ENCODE data around the gene SSTR4.

Gene SSTR4

DNA sequence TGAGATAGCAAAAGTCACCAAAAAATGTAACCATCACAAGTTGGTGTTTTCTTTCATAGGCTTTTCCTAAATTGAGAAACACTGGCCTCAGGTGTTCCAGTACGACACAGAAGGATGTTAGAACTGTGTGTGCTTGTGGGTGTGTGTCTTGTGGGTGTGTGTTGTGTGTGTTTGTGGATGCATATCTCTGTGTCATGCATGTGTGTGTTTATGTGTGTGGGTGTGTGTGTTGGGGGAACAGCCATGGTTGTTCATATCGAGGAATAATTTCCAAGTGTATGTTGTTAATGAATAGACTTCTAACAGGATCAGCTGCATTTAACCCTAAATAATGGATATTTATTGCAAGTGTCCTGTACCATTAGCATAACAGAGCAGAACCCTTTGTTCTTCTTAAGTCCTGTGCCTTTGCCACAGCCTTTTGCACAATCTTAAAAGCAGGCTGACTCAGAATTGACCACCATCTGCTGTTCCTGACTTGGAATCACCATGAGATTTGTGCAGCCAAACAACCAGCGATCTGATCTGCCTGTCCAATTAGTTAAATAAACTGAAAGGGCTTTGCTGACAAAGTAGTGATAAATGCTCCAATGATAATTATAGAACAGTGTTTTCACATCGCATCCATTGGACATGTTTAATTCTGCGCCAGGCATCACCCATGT is 43.4 kb downstream of the SSTR4 start:
- no peak for DNase-seq (ENCODE audit: extremely low read depth, low read depth)
- TF ChIP-seq, protein P1, sequence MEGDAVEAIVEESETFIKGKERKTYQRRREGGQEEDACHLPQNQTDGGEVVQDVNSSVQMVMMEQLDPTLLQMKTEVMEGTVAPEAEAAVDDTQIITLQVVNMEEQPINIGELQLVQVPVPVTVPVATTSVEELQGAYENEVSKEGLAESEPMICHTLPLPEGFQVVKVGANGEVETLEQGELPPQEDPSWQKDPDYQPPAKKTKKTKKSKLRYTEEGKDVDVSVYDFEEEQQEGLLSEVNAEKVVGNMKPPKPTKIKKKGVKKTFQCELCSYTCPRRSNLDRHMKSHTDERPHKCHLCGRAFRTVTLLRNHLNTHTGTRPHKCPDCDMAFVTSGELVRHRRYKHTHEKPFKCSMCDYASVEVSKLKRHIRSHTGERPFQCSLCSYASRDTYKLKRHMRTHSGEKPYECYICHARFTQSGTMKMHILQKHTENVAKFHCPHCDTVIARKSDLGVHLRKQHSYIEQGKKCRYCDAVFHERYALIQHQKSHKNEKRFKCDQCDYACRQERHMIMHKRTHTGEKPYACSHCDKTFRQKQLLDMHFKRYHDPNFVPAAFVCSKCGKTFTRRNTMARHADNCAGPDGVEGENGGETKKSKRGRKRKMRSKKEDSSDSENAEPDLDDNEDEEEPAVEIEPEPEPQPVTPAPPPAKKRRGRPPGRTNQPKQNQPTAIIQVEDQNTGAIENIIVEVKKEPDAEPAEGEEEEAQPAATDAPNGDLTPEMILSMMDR (IDR thresholded peaks at IDR 0.05; ENCODE audit: low read depth, low read length, missing control alignments) = no peak
- no peak overlapping the region for H3K4me3 ChIP-seq (replicated peaks; ENCODE audit: low read depth, low read length)

GRCh38 chr20:23079016-23079351 is 43.9 kb downstream of the SSTR4 start:
- no peak for DNase-seq (ENCODE audit: extremely low read depth, low read depth)
- TF ChIP-seq, protein P1 (IDR thresholded peaks at IDR 0.05; ENCODE audit: low read depth, low read length, missing control alignments) = peak; percentile 24

DNA sequence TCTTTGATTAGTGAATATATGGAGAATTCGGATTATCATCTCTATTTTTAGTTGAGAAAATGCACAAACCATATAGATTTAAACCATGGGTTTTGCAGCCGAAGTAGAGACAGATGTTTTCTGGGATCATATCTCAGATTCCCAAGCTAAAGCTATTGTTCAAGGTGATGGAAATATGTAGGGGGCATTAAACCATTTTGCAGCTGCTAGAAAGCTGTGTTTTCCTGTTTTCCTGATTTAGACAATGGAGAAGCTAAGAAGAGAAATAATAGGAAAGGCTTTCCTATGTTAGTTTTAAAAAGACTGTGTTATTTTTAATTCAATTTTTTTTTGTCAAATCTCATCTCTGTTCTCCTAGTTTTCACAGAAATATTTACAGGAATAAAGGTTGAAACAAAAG is 44.8 kb downstream of the SSTR4 start:
- no peak overlapping the region for H3K4me3 ChIP-seq (replicated peaks; ENCODE audit: low read depth, low read length)
- TF ChIP-seq, protein P1 (IDR thresholded peaks at IDR 0.05; ENCODE audit: low read depth, low read length, missing control alignments) = no peak
- no peak for DNase-seq (ENCODE audit: extremely low read depth, low read depth)

More at GRCh38 chr20:23079016-23079351, 43.9 kb downstream of the SSTR4 start:
- no peak overlapping the region for H3K4me3 ChIP-seq (replicated peaks; ENCODE audit: low read depth, low read length)

- H3K4me3 ChIP-seq (replicated peaks; ENCODE audit: low read depth, low read length) = no peak overlapping the region
- DNase-seq (ENCODE audit: extremely low read depth, low read depth) = no peak
- TF ChIP-seq, protein P1 (IDR thresholded peaks at IDR 0.05; ENCODE audit: low read depth, low read length, missing control alignments) = no peak
Observed at GRCh38 chr20:23080521-23080920, 45.4 kb downstream of the SSTR4 start.

DNA sequence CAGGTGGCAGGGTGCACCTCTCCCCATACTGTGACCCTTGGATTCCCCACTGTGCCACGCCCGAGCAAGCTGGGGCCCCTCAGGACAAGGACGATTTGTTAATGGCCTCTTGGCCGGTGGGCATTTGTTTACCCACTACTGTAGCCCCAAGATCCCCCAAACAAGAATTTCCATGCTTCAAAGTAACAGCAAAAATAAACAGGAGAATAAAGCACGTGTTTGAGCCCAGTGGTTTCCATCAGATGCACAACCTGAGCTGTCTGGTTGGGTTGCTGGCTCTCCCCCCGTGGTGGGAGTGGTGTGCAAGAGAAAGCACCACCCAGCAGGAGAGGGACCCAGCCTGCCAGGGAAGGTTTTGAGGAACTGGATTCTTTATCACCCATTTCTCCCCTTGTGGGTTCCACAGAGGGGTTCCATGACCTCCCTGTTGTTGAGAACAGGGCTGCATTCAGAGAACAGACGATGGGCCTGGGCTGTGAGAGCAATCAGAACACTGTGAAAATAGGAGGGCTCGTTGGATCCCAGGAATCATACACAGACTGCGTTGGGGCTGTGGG is 46.2 kb downstream of the SSTR4 start:
- DNase-seq (ENCODE audit: extremely low read depth, low read depth) = no peak
- no peak overlapping the region for H3K4me3 ChIP-seq (replicated peaks; ENCODE audit: low read depth, low read length)
- TF ChIP-seq, protein P1 (IDR thresholded peaks at IDR 0.05; ENCODE audit: low read depth, low read length, missing control alignments) = no peak

- TF ChIP-seq, protein P1 (IDR thresholded peaks at IDR 0.05; ENCODE audit: low read depth, low read length, missing control alignments) = no peak
- no peak overlapping the region for H3K4me3 ChIP-seq (replicated peaks; ENCODE audit: low read depth, low read length)
- no peak for DNase-seq (ENCODE audit: extremely low read depth, low read depth)
Observed at GRCh38 chr20:23082846-23083552, 47.9 kb downstream of the SSTR4 start.

All from HFF-Myc (cell line).